NCI-H526 treated with DMSO at 0.1 percent for 48 hours (cell line): ENCODE results near the gene TPK1.
"Not testable (repeated sequence)": the region's sequence is repeated elsewhere in the genome, so short reads cannot be mapped to it uniquely, and the experiment has no call there.

Source experiments
- DNase-seq: peaks from one replicate; lab custom pipeline; 2025; lab: John Stamatoyannopoulos, UW

Gene TPK1

DNA sequence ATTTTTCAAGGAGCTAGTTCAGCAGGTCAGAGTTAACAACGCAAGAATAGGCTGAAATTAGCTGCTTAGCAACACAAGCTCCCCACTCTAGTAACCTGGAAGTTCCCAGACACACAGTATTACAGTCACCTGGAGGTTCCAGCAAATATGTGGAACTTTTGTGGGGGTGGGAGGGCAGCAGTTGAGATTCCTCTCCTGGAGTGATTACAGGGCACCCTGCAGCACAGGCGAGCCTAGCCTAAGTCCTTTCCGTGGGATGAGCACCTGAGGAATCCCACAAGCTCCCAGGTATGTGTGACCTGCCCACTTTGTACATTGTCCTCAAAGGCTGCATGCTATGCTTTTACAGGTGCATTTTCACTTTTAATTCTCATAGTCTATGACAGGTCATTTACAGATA, 13.6 kb downstream of the TPK1 start:
- no peak for DNase-seq

GRCh38 chr7:144821067-144821466, 14.8 kb downstream of the TPK1 start:
- DNase-seq: peak; percentile 32

GRCh38 chr7:144820552-144820951, 15.3 kb downstream of the TPK1 start:
- no peak for DNase-seq

- no peak for DNase-seq
Measured at GRCh38 chr7:144819566-144819965, 16.3 kb downstream of the TPK1 start.

DNA sequence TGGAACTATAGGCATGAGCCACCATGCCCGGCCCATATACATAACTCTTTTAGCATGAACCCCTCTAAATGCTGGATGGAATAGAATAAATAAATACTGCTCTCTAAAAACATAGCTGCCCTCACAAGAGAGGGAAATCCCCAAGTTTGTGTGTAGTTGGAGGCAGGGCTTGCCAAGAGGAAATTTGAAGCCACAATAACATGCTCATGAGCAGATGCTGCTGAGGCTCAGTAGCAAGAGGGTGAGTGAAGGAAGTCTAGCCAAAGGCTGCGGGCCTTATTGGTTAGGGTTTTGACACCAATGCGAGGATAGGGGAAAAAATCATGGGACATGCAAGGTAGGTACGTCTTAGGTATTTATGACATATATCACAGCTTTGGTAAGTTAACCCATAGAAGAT, 17.3 kb downstream of the TPK1 start:
- no peak for DNase-seq

GRCh38 chr7:144817001-144817400, 18.9 kb downstream of the TPK1 start:
- DNase-seq: no peak

DNA sequence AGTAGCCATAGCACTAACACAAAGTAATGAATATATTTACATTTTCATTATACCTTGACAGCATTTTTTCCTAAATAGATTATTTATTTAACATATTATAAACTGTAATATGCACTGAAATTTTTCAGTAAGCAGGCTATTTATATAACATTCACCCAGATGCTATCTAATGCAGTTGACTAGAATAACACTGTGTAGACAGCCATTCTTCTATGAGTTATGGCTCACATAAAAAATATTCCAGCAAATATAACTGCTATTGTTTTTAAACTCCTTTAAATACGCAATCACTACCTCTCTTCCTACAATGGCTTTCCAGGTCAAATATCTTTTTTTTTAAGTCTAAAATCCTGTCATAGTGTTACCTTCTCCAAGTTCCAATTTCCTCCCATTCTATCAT, 21.6 kb downstream of the TPK1 start:
- no peak for DNase-seq

DNA sequence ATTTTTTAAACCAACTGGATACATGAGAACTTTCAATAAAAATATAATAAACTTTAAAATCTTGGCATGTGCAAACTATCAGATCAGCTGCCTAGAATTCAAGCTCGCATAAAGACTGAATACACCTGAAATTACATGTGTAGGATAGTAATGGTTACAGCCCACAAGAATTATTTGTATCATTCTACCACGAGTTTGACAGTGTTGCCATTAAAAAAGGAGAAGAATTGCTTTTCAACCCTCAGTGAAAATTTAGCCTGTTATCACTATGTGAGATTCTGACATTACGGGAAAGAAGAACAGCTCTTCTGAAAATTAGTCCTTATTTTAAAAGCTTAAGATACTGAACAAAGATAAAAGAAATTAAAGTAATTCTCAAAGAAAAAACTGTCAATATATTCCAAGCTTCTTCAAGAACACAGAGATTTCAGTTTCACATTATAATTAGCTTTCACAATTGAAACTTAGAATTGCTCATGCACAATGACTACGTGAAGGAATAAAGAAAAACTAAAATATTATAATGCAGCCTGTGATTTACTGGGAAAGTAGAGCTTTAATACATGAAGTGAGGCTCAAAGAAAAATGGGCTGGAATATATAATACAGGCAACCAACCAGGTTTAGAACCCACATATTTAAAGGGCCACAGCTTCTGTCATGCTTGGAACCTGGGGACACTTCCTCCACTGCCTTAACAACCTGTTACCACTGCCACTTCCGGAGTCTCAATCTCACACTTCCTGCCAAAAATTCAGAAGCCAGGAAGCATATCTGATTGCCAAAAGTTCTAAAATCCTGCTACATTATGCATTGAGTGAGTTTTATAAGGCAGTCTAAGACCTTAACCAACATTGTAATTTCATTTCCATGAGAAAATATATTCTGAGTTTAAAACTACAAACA, 23.2 kb downstream of the TPK1 start:
- DNase-seq: no peak

DNA sequence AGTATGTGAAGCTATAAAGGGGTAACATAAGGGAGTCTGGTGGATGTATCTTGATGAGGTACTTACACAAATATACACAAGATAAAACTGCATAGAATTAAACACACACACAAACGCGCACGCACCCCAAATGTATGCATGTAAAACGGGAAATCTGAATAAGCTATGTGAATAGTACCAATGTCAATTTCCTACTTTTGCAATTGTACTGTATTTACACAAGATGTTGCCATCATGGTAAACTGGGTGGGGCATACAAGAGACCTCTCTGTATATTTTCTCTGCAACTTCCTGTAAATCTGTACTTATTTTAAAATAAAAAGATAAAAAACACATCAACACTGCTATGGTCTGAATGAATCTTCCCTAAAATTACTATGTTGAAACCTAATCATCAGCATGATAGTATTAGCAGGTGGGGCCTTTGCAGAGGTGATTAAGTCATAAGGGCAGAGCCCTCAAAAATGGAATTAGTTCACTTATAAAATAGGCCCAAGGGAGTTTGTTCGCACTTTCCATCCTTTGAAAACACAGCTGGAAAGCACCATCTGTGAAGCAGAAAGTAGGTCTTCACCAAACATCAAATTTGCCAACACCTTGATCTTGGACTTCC, 30.1 kb downstream of the TPK1 start:
- no peak for DNase-seq

- not testable (repeated sequence) for DNase-seq
Measured at GRCh38 chr7:144800678-144801436, 35.0 kb downstream of the TPK1 start.

DNA sequence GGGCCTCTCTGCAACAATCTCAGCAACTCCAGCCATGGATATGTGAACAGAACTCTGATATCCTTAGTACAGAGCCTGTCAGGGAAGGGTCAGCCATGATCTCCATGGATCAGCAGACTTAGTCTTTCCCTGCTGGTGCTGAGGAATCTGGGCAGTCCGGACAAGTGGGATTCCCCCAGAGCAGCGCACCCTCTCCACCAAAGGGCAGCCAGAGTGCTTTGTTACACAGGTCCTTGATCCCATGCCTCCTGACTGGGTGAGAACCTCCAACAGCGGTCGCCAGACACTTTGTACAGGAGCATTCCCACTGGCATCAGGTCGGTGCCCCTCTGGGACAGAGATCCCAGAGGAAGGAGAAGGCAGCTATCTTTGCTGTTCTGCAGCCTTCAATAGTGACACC, 38.9 kb downstream of the TPK1 start:
- no peak for DNase-seq

- no peak for DNase-seq
Measured at GRCh38 chr7:144792050-144792449, 43.8 kb downstream of the TPK1 start.

- no peak for DNase-seq
Measured at GRCh38 chr7:144791488-144791887, 44.4 kb downstream of the TPK1 start.

GRCh38 chr7:144787127-144787526, 48.7 kb downstream of the TPK1 start:
- no peak for DNase-seq

DNA sequence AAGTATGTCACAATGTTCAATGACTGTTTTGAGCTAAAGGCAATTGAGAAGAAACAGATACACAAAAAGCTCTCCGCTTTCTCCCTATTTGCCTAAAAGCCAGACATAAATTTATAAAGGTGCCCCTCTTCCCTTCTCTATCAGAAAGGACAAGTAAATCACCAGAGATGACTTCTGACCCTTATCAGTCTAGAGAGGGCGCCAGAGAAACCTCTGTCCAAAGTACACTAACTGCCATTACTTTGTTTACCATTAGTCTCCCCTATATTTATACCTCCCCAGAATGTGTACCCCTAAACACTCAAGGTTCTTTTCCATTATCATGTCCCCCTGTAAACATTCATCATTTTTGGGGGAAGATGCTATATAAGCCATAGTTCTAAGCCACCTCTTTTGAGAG, 49.3 kb downstream of the TPK1 start:
- DNase-seq: no peak

DNA sequence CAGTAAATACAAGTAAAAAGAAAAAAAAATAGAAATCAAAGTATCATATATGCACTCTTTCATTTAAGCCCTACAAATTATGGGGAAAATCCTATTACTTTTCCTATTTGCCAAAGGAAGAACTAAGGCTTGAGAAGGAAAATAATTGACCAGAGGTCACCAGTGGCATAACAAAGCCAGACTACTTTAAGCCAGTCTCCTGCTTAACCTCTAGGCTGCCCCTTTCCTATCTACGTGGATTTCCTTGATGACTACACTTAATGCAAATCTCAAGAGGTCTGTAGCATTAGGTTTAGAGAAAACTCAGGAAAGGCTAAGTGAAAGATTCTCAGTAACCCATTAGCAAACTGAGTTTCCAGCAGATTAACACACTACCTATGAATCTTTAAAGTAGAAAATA, 49.8 kb downstream of the TPK1 start:
- no peak for DNase-seq

DNA sequence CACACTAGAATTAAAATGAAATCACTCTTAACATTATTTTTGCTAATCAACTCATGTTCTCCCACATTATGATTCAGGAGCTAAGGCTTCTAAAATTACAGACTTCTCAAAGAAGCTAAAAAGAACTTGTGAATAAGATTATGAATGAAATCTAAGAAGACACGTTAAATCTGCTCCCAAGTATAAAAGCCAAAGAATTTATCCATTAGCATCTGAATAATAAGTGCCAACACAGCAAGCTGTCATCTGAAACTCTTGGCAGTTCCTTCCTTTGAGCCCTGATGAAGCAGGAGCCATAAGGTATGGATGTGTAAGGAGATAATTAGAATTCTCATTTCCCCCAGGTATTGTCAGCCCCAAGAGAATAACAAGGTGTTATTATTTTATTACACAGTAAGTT, 50.3 kb downstream of the TPK1 start:
- no peak for DNase-seq

DNA sequence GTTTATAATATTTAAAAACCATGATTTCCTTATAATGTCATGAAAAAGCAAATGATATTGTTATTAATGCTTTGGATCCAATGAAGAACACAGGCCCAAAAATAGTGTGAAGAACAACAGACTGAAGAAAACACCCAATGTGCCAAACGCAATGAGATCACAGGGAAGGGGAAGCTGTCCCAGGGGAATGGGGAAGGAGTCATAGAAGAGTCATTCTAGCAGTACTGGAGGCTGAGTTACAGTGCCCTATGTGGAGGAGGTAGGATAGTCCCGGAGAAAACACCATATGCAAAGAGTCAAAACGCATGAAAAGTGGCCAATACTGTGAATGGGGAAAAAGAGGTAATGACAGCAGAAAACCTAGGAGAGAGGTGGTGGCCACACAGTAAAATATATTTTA, 50.9 kb downstream of the TPK1 start:
- no peak for DNase-seq

DNA sequence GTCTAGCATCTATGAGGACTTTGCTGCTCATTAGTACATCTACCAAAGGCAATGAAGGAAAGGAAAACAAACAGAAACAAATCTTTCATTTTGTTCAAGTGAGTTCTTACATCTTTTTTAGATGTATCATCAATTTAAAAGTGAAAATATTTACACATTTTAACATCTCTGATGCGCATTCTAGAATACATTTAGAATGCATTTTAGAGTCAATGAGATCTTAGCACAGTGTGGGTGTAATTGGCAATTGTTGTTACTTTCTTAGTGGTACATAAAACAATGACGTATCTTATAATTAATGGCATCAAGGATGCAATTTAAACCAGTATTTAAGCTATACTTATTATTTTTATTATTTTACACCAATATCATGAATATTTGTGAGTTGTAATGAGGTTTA, 51.4 kb downstream of the TPK1 start:
- DNase-seq: no peak

- no peak for DNase-seq
Measured at GRCh38 chr7:144782883-144783282, 53.0 kb downstream of the TPK1 start.

DNA sequence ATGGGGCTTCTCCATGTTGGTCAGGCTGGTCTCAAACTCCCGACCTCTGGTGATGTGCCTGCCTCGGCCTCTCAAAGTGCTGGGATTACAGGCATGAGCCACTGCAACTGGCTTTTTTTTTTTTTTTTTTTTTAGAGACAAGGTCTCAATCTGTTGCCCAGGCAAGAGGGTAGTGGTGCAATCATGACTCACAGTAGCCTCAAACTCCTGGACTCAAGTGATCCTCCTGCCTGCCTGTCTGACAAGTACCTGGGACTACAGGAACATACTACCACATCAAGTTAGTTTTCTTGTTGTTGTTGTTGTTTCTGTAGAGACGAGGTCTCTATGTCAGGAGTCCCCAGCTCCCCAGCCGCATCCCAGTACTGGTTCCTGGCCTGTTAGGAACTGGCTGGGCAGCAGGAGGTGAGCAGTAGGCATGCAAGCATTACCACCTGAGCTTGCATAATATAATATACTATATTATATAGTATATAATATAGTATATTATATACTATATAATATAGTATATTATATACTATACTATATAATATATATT, 55.7 kb downstream of the TPK1 start:
- DNase-seq: no peak

- not testable (repeated sequence) for DNase-seq
Measured at GRCh38 chr7:144777889-144778288, 58.0 kb downstream of the TPK1 start.
